HL-60 (cell line): ENCODE results near the gene FMNL3.
"Not testable (repeated sequence)": the region's sequence is repeated elsewhere in the genome, so short reads cannot be mapped to it uniquely, and the experiment has no call there.

Experiments used
- DNase-seq, 2 experiments: peaks; one replicate each; pipeline ENCODE4 v3.0.0-alpha.2; 2010 to 2020; ENCODE audit warnings: low read depth in 1 of 2, low spot score in 1 of 2
- H3K27ac ChIP-seq: fragments of 250-450 bp; sonication (Bioruptor Pico); replicated peaks from 2 replicates; pipeline ENCODE4 v1.5.1; 2020; ENCODE audit warnings: mild to moderate bottlenecking, moderate library complexity
- H3K27me3 ChIP-seq: fragments of 250-450 bp; sonication (Bioruptor Pico); 2 replicates; pipeline ENCODE4 v1.5.1; 2021; ENCODE audit warnings: mild to moderate bottlenecking, moderate library complexity; ENCODE audit not compliant: insufficient read depth, poor library complexity, severe bottlenecking
- H3K4me3 ChIP-seq: replicated peaks from 2 replicates; pipeline ENCODE4 v1.5.1; 2011; ENCODE audit warnings: mild to moderate bottlenecking, control low read depth, low read length; ENCODE audit not compliant: insufficient read depth
- GABPA ChIP-seq: IDR thresholded peaks from 2 replicates; pipeline ENCODE4 v1.6.1; 2012; ENCODE audit warnings: low read depth
- POLR2AphosphoS5 ChIP-seq: IDR thresholded peaks from 2 replicates; pipeline ENCODE4 v1.6.1; 2012; ENCODE audit warnings: low read depth
- REST ChIP-seq: IDR thresholded peaks from 2 replicates; pipeline ENCODE4 v1.6.1; 2012; ENCODE audit warnings: low read depth; ENCODE audit not compliant: insufficient replicate concordance
- SPI1 ChIP-seq: IDR thresholded peaks from 2 replicates; pipeline ENCODE4 v1.6.1; 2012; ENCODE audit warnings: low read depth, mild to moderate bottlenecking, borderline replicate concordance
- TF ChIP-seq, protein P1 (sequence below): IDR thresholded peaks from one replicate; pipeline ENCODE4 v1.5.1; 2011; ENCODE audit warnings: low read length, control low read depth, inconsistent platforms; ENCODE audit not compliant: insufficient read depth

Gene FMNL3

DNA sequence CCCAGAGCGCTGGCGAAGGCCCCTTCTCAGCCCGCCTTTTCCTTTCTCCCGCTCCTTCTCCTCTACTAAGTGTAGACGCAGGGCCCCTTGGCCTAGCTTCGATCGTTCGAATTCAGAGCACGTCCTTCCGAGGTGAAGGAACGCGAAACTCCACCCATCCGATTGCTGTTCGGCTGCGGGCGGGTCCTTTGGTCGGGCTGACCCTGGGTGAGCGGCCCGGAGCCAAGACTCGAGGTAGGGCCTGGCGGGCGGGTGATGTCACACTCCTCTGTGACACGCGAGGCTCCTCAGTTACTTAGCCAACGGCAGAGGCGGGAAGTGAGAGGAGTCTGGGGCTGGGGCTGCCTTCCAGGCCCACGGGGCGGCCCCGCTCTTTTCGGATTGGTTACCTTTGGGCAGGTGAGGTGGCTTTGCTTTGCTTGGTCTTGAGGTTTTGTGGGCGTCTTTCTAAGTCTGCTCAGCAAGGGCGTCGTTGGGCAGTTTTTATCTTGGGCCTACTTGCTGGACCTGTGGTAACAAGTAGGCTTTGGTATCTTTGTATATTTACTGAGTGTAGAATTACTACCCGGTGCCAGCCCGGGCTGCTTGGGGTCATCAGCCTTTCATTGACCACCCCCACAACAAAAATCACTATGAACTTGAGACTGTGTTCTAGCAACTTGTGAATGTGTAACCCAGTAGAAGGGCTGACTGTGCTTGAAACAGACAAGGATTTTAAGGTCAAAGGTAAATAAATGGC lies 34.8 kb upstream of the FMNL3 start:
- DNase-seq, result peak; percentile 76 to 91
- TF ChIP-seq POLR2AphosphoS5 (no peak), REST (no peak), SPI1 (peak; percentile 25; the same call in 1 of the 2 replicates)
- TF ChIP-seq, protein P1, sequence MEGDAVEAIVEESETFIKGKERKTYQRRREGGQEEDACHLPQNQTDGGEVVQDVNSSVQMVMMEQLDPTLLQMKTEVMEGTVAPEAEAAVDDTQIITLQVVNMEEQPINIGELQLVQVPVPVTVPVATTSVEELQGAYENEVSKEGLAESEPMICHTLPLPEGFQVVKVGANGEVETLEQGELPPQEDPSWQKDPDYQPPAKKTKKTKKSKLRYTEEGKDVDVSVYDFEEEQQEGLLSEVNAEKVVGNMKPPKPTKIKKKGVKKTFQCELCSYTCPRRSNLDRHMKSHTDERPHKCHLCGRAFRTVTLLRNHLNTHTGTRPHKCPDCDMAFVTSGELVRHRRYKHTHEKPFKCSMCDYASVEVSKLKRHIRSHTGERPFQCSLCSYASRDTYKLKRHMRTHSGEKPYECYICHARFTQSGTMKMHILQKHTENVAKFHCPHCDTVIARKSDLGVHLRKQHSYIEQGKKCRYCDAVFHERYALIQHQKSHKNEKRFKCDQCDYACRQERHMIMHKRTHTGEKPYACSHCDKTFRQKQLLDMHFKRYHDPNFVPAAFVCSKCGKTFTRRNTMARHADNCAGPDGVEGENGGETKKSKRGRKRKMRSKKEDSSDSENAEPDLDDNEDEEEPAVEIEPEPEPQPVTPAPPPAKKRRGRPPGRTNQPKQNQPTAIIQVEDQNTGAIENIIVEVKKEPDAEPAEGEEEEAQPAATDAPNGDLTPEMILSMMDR, result no peak
- Histone ChIP-seq H3K4me3 (peak overlapping the region; percentile 58), H3K27ac (peak overlapping the region; percentile 91), H3K27me3 (no peaks in the 10 kb centered on the region)

DNA sequence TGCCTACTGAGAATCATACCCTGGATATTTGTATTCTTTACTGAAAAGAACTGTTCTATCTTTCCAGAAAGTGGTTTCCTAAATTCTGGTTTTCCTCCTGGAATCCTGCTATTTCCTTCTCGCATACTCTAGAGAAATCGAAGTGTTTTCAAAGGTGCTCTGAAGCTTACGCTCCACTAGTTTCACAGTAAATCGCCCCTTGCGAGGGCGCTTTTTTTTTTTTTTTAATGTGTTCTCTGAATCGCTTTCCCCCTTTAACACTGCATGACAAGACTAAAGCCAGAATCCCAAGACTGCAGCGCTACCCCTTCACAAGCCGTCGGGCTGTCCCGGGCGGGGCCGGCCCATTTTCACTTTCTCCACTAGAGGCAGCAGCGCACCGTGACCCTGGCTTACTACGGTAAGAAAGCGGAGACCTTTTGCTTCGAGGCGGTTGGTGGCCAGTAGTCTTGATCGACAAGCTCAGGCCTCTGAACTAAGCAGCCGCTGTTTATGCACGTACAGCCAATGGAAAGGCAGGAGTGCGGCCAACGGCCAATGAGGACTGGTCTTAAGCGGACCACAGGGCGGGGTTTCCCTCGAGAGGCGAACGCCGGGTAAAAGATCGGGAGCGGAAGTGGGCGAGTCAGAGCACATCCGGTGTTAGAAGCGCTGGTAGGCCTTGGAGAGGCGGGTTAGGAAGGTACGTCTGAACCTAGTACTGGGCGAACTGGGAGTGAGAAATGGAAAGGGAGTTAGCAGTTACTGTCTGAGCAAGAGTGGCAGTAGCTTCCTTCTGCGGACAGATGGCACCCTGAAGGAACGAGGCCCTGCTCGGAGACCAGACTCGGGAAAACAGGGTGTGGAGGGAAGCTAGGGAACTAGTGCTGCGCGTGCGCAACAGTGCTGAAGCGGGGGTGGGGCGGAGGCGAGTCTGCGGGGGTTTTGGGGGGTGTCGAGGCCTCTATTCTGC lies 34.0 kb upstream of the FMNL3 start, which contains the start of gene TMBIM6:
Gene TMBIM6, plus strand, starts transcription at position 628 of the 952 bp plus-strand sequence. CDS start 10,937 bp downstream, outside the sequence.
- H3K27me3 ChIP-seq, result no peaks in the 10 kb centered on the region
- DNase-seq, result peak; percentile 100
- TF ChIP-seq GABPA (peak; percentile 89), SPI1 (peak; percentile 86), REST (peak; percentile 82), POLR2AphosphoS5 (peak; percentile 97)
- TF ChIP-seq, protein P1, result peak; percentile 83
- peak within 1 kb of the TSS; percentile 91 for H3K27ac ChIP-seq
- H3K4me3 ChIP-seq, result peak within 1 kb of the TSS; percentile 58

DNA sequence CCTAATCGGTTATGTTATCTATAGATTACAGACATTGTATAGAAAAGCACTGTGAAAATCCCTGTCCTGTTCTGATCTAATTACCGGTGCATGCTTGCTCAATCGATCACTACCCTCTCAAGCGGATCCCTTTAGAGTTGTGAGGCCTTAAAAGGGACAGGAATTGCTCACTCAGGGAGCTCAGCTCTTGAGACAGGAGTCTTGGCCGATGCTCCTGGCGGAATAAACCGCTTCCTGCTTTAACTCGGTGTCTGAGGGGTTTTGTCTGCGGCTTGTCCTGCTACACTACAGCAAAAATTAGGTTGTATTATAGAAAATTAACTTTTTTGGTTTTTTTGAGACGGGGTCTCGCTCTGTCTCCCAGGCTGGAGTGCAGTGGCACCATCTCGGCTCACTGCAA lies 33.1 kb upstream of the FMNL3 start:
- not testable (repeated sequence) for H3K27me3 ChIP-seq, DNase-seq, H3K4me3 ChIP-seq, H3K27ac ChIP-seq

GRCh38 chr12:49738721-49739120 lies 31.5 kb upstream of the FMNL3 start:
- H3K27me3 ChIP-seq, H3K27ac ChIP-seq, DNase-seq, H3K4me3 ChIP-seq: not testable (repeated sequence)

GRCh38 chr12:49734900-49735299 lies 27.7 kb upstream of the FMNL3 start:
- H3K27ac ChIP-seq, H3K27me3 ChIP-seq, DNase-seq, H3K4me3 ChIP-seq: not testable (repeated sequence)
